IMR-90 (cell line): Measurements from ENCODE around the gene DCTD. TPM values are rescaled to one million over a fixed set of nuclear protein-coding genes. Genes with fewer than 3 reads are reported as not detected.
A peak's percentile ranks its signal among the peaks of the same experiment; 100 is the strongest.

ENCODE experiments used
- ATAC-seq: fragments of 200-7000 bp; cut with Tn5 transposase; 2 replicates; pipeline ENCODE4 v1.9.1; 2020; ENCODE audit warnings: low read depth, mild to moderate bottlenecking, moderate library complexity
- BruUV-seq: library from RNA; stranded (reverse); fragments of 400-500 nt; replicated peaks from 2 replicates; lab custom pipeline; 2021; lab: Mats Ljungman, UMichigan
- CTCF ChIA-PET: fragments of 300-600 bp; formaldehyde crosslinking; extraction: SDS; loops from one replicate; lab custom pipeline; 2021; ENCODE audit warnings: antibody characterized with exemption; lab: Yijun Ruan, JAX
- POLR2A ChIA-PET: fragments of 300-600 bp; sonication (Branson Sonifier 250); formaldehyde crosslinking; loops from one replicate; lab custom pipeline; 2022; ENCODE audit warnings: antibody characterized with exemption; ENCODE audit not compliant: unreplicated experiment; lab: Charles Lee
- DNase-seq: peaks from one replicate; pipeline ENCODE4 v3.0.0; 2013
- H2AFZ ChIP-seq: replicated peaks from 2 replicates; pipeline ENCODE3; 2013; ENCODE audit warnings: low read length, mild to moderate bottlenecking; ENCODE audit not compliant: poor library complexity
- H2AK5ac ChIP-seq: 2 replicates; pipeline ENCODE4 v1.6.1; 2013; ENCODE audit warnings: low read depth, low read length, inconsistent platforms
- H2AK9ac ChIP-seq: replicated peaks from 2 replicates; pipeline ENCODE3; 2013; ENCODE audit warnings: mild to moderate bottlenecking, low read depth, low read length, moderate library complexity; ENCODE audit not compliant: poor library complexity
- H2BK120ac ChIP-seq: 2 replicates; pipeline ENCODE4 v1.6.1; 2013; ENCODE audit warnings: low read depth, low read length, inconsistent platforms
- H2BK15ac ChIP-seq: 3 replicates; pipeline ENCODE4 v1.6.1; 2013; ENCODE audit warnings: low read depth, low read length, inconsistent platforms
- H2BK20ac ChIP-seq: 2 replicates; pipeline ENCODE4 v1.6.1; 2013; ENCODE audit warnings: low read depth, mild to moderate bottlenecking, inconsistent platforms, low read length, moderate library complexity
- H2BK5ac ChIP-seq: 2 replicates; pipeline ENCODE4 v1.6.1; 2013; ENCODE audit warnings: mild to moderate bottlenecking, low read depth, low read length, inconsistent platforms; ENCODE audit not compliant: poor library complexity, severe bottlenecking
- H3K14ac ChIP-seq: replicated peaks from 2 replicates; pipeline ENCODE4 v1.6.1; 2013; ENCODE audit warnings: low read depth, low read length, inconsistent platforms
- H3K18ac ChIP-seq: 2 replicates; pipeline ENCODE4 v1.6.1; 2013; ENCODE audit warnings: low read depth, low read length, control low read depth
- H3K23ac ChIP-seq: 2 replicates; pipeline ENCODE4 v1.6.1; 2013; ENCODE audit warnings: low read depth, low read length, inconsistent platforms
- H3K27ac ChIP-seq: 2 replicates; pipeline ENCODE4 v1.5.1; 2013; ENCODE audit warnings: mild to moderate bottlenecking, control low read depth, low read length; ENCODE audit not compliant: insufficient read depth
- H3K27me3 ChIP-seq: 2 replicates; pipeline ENCODE4 v1.6.1; 2013; ENCODE audit warnings: low read length; ENCODE audit not compliant: control insufficient read depth, insufficient read depth
- H3K36me3 ChIP-seq: 2 replicates; pipeline ENCODE4 v1.6.1; 2013; ENCODE audit warnings: low read length, mixed read lengths; ENCODE audit not compliant: control insufficient read depth, insufficient read depth
- H3K4ac ChIP-seq: 2 replicates; pipeline ENCODE4 v1.6.1; 2013; ENCODE audit warnings: low read depth, low read length, inconsistent platforms
- H3K4me1 ChIP-seq: 2 replicates; pipeline ENCODE4 v1.6.1; 2013; ENCODE audit warnings: low read length, mixed read lengths; ENCODE audit not compliant: control insufficient read depth, insufficient read depth
- H3K4me2 ChIP-seq: 2 replicates; pipeline ENCODE4 v1.6.1; 2013; ENCODE audit warnings: low read depth, mild to moderate bottlenecking, control low read depth, low read length, moderate library complexity
- H3K4me3 ChIP-seq: 2 replicates; pipeline ENCODE4 v1.5.1; 2013; ENCODE audit warnings: low read depth, mild to moderate bottlenecking, control low read depth, low read length, moderate library complexity; ENCODE audit not compliant: insufficient read depth
- H3K56ac ChIP-seq: 2 replicates; pipeline ENCODE4 v1.6.1; 2013; ENCODE audit warnings: low read length, inconsistent platforms; ENCODE audit not compliant: insufficient read depth; ENCODE audit errors: extremely low read depth
- H3K79me1 ChIP-seq, 2 experiments: 2 replicates each; pipeline ENCODE4 v1.6.1; 2013; ENCODE audit warnings: low read length in 2 of 2, inconsistent platforms in 1 of 2, low read depth in 1 of 2
- H3K9ac ChIP-seq: 2 replicates; pipeline ENCODE4 v1.6.1; 2013; ENCODE audit warnings: low read depth, low read length, control low read depth
- H3K9me1 ChIP-seq: 2 replicates; pipeline ENCODE4 v1.6.1; 2013; ENCODE audit warnings: low read length, inconsistent platforms; ENCODE audit not compliant: insufficient read depth
- H3K9me3 ChIP-seq: 2 replicates; pipeline ENCODE4 v1.6.1; 2013; ENCODE audit warnings: low read length; ENCODE audit not compliant: control insufficient read depth, insufficient read depth
- H4K20me1 ChIP-seq: 2 replicates; pipeline ENCODE4 v1.6.1; 2013; ENCODE audit warnings: low read length, inconsistent platforms; ENCODE audit not compliant: insufficient read depth
- H4K5ac ChIP-seq: 2 replicates; pipeline ENCODE4 v1.6.1; 2013; ENCODE audit warnings: mild to moderate bottlenecking, low read depth, low read length, control low read depth
- H4K8ac ChIP-seq, 2 experiments: 2 replicates each; pipeline ENCODE4 v1.6.1; 2013; ENCODE audit warnings: low read depth in 2 of 2, low read length in 2 of 2, control low read depth in 1 of 2, inconsistent platforms in 1 of 2
- H4K91ac ChIP-seq: 2 replicates; pipeline ENCODE4 v1.6.1; 2013; ENCODE audit warnings: low read depth, low read length, inconsistent platforms; ENCODE audit not compliant: insufficient read depth
- CTCF ChIP-seq: conservative IDR thresholded peaks from 2 replicates; pipeline ENCODE4 v1.5.1; 2012; ENCODE audit warnings: mild to moderate bottlenecking, low read depth, low read length, improper control_type of control experiment
- ELK1 ChIP-seq: fragments of 150-350 bp; IDR thresholded peaks from 2 replicates; pipeline ENCODE4 v1.6.1; 2016; ENCODE audit warnings: low read depth, mild to moderate bottlenecking, low read length, moderate library complexity, borderline replicate concordance
- FOS ChIP-seq: fragments of 150-350 bp; IDR thresholded peaks from 2 replicates; pipeline ENCODE4 v1.6.1; 2016; ENCODE audit warnings: low read depth, low read length
- POLR2A ChIP-seq: IDR thresholded peaks from 2 replicates; pipeline ENCODE4 v1.6.1; 2012; ENCODE audit warnings: mild to moderate bottlenecking, low read depth, low read length
- SMC3 ChIP-seq: fragments of 150-350 bp; IDR thresholded peaks from 2 replicates; pipeline ENCODE4 v1.6.1; 2016; ENCODE audit warnings: low read depth, mild to moderate bottlenecking, antibody characterized with exemption, low read length, moderate library complexity
- WGBS, 2 experiments: methylation state at CpG; one replicate each; pipeline versions ENCODE4 v1.1.5 to v1.1.7; 2013; ENCODE audit warnings: missing lambda C conversion rate in 2 of 2; ENCODE audit not compliant: insufficient read length in 1 of 2; ENCODE audit errors: extremely low coverage in 2 of 2; 5-methylcytosine and 5-hydroxymethylcytosine counted together
- dilution Hi-C: fragments of 300-500 bp; cut with HindIII; formaldehyde crosslinking; loops from one replicate; pipeline ENCODE4 v1.14.3; 2018; ENCODE audit warnings: low sequenced_read_pairs; ENCODE audit not compliant: unreplicated experiment
- in situ Hi-C: fragments of 300-500 bp; cut with MboI; formaldehyde crosslinking; loops from 3 replicates; pipeline ENCODE4 v1.14.3; 2019; ENCODE audit warnings: low sequenced_read_pairs, inconsistent platforms, mixed read lengths
- intact Hi-C: fragments of 100-400 bp; cut with micrococcal nuclease; formaldehyde crosslinking; loops from 2 replicates; pipeline ENCODE4 v1.10.0; 2022
- polyA plus RNA-seq, 3 experiments: library from polyadenylated mRNA; depleted of rRNA; stranded (reverse); fragments of >200 nt; gene quantifications; 2 replicates each; pipeline ENCODE4 v1.2.3, GENCODE V29; 2012; ENCODE audit warnings: low replicate concordance in 1 of 3
- total RNA-seq: library from RNA; depleted of rRNA; stranded (reverse); fragments of >200 nt; gene quantifications from 2 replicates; pipeline ENCODE4 v1.2.3, GENCODE V29; 2012

DCTD gene
- total and polyA plus RNA-seq, 2 of the 4 experiments (the other 2 are of a cell fraction): 90.3 to 127 TPM

- no peak overlapping the region for H3K27ac ChIP-seq
- H3K4me1 ChIP-seq: peaks cover 1% of the 10 kb centered on the region; the same call in 1 of the 2 replicates
- H3K79me1 ChIP-seq: no peaks in the 10 kb centered on the region
- ChIA-PET POLR2A (no interaction called here), CTCF (no interaction called here)
- in situ Hi-C loops: no loop called here
- H3K9me3 ChIP-seq: peaks cover 3% of the 10 kb centered on the region; the same call in 1 of the 2 replicates
- 85 to 100% methylated on average over 9 of the region's 9 CpGs for WGBS, 2 experiments
- H3K9ac ChIP-seq: no peak overlapping the region
- H2AK5ac ChIP-seq: peak overlapping the region; percentile 63; the same call in 1 of the 2 replicates
- intact Hi-C loops: loop anchor here (5.0 kb wide), 1 partner anchor 77 kb away; no protein-coding TSS in a partner anchor
- no peak overlapping the region for H4K91ac ChIP-seq
- H4K5ac ChIP-seq: no peak overlapping the region
- H2BK15ac ChIP-seq: no peak overlapping the region
- no peaks in the 10 kb centered on the region for H3K27me3 ChIP-seq
- ATAC-seq: no peak
- peak overlapping the region; percentile 72 for H2BK5ac ChIP-seq
- H2BK20ac ChIP-seq: no peak overlapping the region
- no peak overlapping the region for H4K8ac ChIP-seq
- H3K4me3 ChIP-seq: no peak overlapping the region
- no peak overlapping the region for H2AK9ac ChIP-seq
- 0 out of 2 replicates have a peak, but pooled peaks cover 4% of the 10 kb centered on the region for H3K9me1 ChIP-seq
- H3K36me3 ChIP-seq: no peaks in the 10 kb centered on the region
- dilution Hi-C loops: no loop called here
- H3K56ac ChIP-seq: no peak overlapping the region
- DNase-seq: no peak
- no peak overlapping the region for H2AFZ ChIP-seq
- H3K4ac ChIP-seq: no peak overlapping the region
- no peak overlapping the region for H2BK120ac ChIP-seq
- TF ChIP-seq POLR2A (no peak), CTCF (no peak), ELK1 (no peak), SMC3 (no peak), FOS (no peak)
- H4K20me1 ChIP-seq: no peaks in the 10 kb centered on the region
- H3K18ac ChIP-seq: no peak overlapping the region
- H3K23ac ChIP-seq: no peak overlapping the region
- H3K4me2 ChIP-seq: no peak overlapping the region
- H3K14ac ChIP-seq: no peak overlapping the region; the same call in 1 of the 2 replicates
- BruUV-seq: no TSS peak
These were observed 43.0 kb upstream of the DCTD start for GRCh38 chr4:182960228-182960627.
